Cerebellar cortex (tissue), 1 donor: ENCODE measurements around the gene MXRA7.
"Not testable (repeated sequence)": the region's sequence is repeated elsewhere in the genome, so short reads cannot be mapped to it uniquely, and the experiment has no call there.

Source experiments
- DNase-seq: peaks from one replicate; pipeline ENCODE4 v3.0.0-alpha.2; 2015; ENCODE audit warnings: low spot score

MXRA7 gene

DNA sequence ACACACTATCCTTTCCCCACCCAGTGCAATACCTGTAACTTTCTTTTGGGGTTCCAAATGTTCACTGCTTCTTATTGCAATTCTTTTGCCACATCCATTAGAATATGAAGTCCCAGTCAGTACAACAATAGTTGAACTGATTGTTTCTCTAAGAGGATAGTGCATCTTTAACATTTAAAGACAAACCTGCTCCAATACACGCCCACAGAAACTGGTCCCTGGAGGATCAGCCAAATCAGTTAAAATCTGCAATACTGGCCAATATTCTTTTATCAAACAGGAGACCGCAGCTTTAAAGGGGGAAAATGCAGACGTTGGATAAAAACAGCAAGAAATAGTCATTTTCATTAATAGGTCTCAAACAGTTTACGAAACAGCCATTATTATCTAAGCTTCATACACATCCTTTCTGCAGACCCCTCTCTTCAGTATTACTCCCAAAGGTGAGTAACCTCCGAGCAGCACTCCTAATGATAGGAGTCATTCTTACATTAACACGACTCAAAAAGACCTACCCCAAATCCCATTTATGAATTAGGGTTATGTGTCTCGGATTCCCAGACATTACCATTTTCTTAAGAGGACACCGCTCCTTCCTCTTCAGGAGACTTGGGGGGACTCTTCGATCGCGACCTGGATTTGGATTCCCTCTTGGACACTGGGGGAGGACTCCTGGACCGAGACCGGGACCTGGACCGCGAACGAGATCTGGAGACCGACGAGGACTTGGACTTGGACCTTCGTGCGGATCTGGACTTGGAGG is 25.0 kb upstream of the MXRA7 start:
- DNase-seq: no peak

DNA sequence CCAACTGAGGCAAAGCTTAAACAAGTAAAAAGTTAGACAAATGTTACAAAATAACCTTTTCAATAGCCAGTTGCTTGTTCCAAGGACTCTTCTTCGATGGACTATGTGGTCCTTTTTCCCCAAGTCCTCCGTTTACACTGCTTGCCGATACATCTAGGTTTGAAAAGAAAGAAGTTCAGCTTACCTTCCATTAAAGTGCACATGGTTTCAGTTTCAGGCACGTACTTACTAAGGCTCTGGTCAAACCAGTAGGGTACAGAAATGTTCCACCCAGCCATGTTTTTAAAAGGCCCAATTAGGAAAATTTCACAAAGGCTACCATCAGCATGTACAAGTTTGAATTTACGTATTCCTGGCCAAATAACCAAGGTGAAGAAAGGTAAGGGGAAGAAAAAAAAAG is 24.2 kb upstream of the MXRA7 start:
- DNase-seq: no peak

DNA sequence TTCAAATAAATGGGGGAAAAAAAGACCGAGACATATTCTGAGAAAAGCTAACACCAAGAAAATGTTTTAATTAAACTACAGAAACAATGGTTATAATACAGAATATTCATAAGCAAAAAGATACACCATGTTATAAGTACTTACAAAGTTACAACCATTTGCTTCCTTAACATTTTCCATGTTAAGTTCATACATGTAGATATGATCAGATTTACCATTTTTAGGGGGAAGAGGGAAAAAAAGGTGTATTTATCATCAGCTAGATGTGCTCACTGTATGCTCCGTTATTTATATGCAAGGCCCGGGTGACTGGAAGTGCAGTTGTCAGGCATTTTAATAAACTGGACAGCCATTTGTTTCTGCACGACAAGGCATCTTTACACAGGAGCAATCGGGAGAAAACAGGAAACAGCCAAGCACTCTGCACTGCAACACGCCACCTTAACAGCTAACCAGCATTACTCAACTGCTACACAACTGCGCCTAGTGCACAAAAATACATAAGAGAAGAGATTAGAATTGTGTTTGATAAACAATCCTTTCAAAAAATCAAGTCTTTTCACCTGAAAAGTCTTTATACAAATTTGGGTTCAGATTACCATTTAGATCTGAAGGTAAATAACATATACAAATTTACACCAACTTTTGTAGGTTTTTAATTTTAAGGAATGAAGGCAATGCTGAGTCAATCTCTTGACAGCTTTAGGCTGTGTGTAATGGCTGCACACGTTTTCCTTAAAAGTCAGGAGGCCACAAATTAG is 23.5 kb upstream of the MXRA7 start:
- no peak for DNase-seq

DNA sequence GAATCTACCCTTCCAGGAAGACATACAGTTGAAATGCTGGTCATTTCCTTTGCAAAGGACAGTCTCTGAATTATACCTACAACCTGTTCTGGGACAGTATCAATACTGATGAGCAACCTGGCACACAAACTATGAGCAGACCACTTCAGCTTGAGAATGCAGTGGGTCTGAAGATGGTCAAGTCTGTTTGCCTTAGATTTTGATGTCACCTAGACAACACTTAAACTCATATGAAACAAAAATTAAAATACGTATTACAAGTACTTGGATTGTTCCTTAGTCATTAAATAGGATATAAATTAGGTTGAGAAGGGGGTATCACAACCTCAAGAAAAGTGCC is 22.8 kb upstream of the MXRA7 start:
- no peak for DNase-seq

DNA sequence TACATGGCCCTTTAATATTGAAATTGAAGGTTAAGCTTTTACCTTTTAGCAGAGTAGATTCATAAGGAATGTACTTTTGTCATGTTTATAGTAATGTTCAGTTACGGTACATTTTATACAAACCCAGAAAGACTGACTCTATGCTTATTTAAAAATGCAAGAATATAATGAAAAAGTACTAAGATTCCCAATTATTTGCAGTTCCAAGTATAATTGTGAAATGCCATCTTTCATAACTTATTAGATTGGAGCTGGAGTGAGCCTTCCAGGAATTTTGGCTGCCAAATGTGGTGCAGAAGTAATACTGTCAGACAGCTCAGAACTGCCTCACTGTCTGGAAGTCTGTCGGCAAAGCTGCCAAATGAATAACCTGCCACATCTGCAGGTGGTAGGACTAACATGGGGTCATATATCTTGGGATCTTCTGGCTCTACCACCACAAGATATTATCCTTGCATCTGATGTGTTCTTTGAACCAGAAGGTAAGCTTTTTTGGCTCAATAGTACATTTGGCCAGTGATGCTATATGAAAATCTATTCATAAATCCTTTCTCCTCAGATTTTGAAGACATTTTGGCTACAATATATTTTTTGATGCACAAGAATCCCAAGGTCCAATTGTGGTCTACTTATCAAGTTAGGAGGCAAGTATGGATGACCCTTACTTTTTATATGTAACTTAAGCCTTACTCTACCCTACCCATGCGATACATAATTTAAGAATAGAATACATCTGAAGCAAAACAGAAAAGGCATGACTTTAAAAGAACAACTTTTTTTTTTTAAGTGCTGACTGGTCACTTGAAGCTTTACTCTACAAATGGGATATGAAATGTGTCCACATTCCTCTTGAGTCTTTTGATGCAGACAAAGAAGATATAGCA is 22.2 kb upstream of the MXRA7 start:
- DNase-seq: no peak

DNA sequence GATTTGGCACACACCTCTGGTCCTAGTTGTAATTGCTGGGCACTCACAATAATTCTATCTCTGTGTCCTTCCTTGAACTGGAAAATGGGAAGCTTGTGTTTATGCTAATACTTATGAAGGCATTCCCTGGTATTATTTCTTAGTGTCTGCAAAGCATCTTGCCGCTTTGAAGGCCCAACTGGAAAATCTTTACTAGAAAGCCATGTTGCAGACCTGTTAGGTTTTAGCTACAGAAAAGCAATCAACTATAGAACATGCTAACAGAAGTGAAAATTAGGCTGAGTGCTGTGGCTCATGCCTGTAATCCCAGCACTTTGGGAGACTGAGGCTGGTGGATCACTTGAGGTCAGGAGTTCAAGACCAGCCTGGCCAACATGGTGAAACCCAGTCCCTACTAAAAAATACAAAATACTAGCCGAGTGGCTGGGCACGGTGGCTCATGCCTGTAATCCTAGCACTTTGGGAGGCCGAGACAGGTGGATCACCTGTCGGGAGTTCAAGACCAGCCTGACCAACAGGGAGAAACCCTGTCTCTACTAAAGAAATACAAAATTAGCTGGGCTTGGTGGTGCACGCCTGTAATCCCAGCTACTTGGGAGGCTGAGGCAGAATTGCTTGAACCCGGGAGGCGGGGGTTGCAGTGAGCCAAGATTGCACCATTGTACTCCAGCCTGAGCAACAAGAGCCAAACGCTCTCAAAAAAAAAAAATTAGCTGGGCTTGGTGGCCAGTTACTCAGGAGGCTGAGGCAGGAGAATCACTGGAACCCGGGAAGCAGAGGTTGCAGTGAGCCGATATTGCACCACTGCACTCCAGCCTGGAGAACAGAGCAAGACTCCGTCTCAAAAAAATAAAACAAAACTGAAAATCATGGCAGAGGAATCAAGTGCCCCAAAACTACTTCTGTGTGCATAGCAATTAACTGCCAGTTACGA is 21.3 kb upstream of the MXRA7 start:
- not testable (repeated sequence) for DNase-seq

DNA sequence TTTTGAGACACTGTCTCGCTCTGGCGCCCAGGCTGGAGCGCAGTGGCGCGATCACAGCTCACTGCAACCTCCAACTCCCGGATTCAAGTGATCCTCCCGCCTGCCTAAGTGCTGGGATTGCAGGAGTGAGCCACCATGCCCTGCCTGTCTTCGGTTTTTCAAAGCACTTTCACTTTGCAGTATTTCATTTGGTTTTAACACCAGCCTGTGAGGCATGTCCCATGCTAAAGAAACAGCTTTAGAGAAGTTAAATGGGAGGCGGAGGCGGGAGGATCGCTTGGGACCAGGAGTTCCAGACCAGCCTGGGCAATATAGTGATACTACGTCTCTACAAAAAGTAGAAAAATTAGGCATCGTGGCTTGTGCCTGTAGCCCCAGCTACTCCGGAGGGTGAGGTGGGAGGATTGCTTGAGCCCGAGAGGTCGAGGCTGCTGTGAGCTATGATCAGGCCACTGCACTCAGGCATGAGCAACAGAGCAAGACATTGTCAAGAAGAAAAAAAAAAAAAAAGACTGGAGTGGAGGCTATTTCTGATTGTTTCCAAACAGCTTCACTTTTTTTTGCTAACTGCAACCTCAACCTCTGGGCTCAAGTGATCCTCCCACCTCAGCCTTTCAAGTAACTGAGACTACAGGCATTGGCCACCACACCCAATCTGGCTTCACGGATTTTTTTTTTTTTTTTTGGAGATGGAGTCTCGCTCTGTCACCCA is 17.1 kb upstream of the MXRA7 start:
- no peak for DNase-seq

DNA sequence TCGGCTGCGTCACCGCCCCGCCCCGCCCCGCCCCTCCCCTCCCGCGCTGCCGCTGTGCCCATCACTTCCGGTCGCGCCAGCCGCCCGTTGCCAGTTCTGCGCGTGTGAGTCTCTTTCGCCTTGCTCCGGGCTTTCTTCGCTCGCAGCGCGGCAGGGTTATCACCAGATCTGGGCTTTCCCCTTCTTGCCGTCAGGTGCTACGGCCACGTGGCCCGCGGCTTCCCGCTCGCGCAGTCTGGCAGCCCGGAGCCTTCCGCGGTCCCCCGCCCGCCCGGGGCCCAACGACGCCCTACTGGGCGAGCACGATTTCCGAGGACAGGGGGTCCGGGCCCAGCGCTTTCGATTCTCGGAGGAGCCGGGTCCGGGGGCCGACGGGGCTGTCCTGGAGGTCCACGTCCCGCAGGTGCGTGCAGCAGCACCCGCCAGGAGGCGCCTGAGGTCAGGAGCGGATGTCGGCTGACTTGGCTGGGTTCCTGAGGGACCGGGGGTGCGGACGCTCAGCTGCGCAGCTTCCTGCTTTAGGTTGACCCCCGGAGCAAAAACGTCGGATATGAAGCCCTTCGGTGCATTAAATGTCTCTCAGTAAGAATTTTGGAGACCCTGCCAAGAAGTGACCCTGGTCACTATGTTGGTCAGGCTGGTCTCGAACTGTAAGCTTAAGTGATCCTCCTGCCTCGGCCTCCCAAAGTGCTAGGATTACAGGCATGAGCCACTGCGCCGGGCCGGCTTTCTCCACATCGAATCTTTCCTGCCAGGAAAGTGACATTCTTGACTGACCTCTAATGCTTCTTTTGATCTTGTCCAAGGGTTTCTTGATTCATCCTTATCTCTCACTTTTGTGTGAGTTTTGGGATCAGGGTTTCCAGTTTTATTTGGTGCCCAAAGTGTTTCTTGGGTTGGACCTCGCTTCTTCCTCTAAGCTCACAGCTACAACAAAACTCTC is 16.3 kb upstream of the MXRA7 start, which contains the start of gene METTL23:
METTL23 (plus strand) TSS at position 64 of the 943 bp plus-strand sequence. CDS start 2,872 bp downstream, outside the sequence.
- DNase-seq: peak; percentile 62

DNA sequence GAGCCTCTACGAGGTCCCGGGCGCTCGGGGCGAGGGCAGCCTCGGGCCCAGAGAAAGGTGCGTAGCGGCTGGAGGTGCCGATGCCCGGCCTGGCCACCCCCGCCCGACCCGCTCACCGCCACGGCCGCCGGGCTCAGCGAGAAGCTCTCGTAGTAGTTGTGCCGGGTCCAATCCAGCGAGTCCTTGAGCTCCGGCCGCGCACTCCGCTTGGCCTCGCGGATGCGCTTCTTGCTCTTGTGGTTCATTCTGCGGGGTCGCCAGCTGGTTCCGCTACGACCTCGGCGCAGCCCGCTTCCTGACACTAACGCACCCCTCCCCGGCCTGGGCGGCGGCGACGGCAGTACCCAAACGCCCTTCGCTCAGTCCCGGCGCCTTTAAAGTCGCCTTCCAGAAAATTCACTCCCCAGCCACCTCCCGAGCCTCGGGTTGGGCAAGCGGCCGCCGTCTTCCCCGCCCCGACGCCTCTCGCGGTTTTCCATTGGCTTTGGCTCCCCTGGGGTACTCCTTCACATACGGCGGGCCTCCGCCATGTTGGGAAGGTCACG is 15.5 kb upstream of the MXRA7 start, which contains the start of gene JMJD6:
JMJD6 (minus strand) TSS at position 376 of the 545 bp plus-strand sequence; CDS start at position 245, 131 bp downstream.
- DNase-seq: peak; percentile 96

DNA sequence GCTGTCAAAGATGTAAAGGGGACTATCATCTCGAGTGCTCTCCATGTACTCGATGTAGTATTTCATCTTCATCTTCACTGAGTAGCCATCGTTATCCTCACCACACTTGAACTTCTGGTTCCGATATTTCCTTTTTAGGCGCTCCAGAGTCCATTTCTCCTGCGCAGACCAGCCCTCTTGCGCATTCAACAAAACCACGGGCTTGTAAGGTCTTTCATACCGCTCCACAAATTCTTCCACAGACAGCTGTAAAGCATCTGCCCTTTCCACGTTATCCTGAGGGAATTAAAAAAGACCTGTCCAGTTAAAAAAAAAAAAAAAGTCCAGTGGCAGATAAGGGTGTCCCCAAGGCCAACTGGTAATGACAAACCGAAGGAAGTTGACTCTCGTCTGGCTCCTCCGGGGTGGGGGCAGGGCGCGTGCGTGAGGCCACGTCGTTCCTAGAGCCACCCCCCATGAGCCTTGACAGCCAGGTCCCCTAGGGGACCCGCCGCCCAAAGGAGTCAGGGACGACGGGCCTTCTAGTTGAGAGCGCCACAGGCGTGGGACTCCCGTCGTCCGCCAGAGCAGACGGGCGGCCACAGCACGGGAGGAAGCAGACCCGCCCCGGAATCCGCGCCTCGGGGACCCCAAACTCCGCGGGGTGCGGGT is 14.9 kb upstream of the MXRA7 start:
- no peak for DNase-seq

DNA sequence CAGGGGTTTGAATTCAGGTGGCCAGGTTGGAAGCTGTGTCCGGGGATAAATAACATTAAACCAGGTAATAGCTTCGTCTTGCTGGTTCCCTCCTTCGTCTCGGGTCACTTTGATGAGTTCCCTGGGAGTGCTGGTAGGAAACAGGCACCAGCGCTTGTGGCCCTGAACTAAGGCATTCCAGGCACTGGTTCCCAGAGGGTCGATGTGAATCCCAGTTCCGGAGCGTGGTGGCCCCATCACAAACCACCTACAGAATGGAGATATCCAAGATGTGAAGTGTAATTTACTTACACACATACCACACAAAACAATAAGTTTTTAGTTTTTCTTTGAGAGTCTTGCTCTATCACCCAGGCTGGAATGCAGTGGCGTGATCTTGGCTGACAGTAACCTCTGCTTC is 13.0 kb upstream of the MXRA7 start:
- no peak for DNase-seq

DNA sequence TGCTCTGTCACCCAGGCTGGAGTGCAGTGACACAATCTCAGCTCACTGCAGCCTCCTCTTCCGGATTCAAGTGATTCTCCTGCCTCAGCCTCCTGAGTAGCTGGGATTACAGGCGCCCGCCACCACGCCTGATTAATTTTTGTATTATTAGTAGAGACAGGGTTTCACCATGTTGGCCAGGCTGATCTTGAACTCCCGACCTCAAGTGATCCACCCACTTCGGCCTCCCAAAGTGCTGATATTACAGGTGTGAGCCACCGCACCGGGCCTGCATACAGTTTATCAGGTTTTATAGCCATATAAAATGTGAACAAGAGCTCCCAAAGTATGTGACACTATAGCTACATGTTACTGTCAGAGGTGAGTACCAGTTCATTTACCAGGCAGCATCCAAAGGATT is 12.2 kb upstream of the MXRA7 start:
- DNase-seq: not testable (repeated sequence)

DNA sequence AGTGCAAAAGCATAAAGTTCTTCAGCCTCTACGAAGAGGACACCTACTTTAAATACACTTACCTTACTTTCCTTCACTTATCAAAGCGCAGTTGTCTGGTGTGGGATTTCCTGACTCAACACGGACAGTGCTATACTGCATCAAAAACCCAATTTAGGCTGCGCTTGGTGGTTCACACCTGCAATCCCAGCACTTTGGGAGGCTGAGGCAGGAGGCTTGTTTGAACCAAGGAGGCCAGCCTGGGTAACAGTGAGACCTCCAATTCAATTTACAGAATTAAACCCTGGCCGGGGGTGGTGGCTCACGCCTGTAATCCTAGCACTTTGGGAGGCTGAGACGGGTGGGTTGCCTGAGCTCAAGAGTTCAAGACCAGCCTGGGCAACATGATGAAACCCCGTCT is 11.5 kb upstream of the MXRA7 start:
- no peak for DNase-seq

DNA sequence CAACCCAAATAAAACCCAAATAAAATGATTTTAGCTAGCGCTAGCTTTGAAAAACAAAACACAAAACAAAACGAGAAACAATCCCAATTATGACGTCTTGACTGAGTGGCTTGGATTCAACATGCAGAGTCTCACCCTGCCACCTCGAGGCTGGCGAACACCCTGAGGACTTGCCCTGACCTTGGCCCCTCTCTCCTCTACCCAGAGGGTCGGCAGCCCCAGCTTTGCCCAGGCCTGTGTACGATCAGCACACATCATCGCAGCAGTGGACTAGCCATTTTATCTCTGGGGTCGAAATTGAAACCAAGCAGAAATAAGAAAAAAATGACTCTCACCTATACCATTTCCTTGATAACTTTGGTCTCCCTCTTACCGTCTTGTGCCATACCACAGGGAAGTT is 10.7 kb upstream of the MXRA7 start:
- no peak for DNase-seq

DNA sequence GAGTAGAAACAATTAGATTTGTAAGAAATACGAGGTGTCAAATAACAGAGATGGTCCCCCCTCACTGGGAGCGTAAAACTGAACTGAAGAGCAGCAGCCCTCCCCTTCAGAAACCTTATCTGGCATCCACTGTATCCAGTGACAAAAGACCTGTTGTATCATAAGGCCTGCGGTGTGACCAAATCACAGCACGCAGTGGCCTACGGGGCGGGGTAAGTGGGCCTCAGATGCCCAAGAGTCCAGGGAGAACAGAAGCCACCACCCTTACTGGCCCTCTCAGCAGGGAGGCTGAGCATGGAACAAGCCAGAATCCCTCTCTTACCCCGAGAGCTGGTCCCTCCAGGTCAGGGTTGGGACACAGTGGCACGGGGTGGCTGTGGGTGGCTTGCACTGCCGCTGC is 10.2 kb upstream of the MXRA7 start:
- DNase-seq: no peak

DNA sequence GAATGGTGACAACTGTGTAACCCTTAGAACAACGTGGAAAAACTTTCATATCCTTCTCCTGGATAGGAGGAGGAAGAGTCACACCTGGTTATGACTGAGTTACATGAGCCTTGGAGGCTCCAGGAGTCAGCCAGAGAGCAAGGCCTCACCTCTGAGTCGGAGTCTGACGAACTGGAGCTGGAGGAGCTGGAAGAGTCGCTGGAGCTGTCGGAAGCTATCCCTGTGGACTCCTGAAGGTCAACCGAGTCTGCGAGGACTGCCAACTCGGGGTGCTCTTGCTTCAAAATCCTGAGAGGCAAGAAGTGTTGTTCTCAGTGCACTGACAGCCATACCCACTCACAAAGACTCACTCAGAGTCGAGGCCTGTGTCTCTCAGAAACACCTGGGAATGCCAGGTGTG is 9.4 kb upstream of the MXRA7 start:
- DNase-seq: no peak

DNA sequence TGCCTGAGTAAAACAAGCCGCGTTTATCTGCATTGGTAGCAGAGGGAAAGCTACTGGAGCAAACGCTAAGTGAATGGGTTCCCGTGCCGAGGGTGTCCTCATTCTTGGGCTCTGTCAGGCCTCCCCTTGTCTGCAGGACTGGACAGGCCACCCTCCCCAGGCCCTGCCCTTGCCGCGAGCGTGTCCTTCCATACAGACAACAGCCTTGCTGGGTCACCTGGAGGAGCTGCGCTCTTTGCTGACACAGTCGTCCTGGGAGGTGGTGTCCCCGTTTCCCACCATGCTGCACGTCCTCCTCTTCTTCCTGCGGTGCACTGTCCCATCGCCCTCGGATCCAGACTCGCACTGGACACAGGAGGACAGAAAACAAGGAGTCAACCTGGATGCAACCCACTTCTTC is 7.8 kb upstream of the MXRA7 start:
- DNase-seq: no peak

DNA sequence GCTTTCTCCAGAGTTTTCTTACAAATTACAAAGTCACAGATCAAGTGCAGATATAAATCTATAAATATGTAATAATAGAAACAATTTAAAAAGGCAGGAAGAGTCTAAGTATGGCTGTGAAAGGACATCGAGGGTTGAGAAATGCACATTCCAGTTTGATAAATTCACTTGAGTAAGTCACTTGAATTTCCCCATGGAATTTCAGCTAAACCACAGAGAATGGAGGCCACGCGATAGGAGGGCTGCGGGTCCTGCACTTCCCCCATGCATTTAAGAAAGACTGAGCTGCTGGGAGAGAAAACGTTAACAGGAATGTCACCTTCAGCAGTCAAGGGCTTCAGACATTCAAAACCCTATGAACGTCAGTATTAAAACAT is 6.1 kb upstream of the MXRA7 start:
- no peak for DNase-seq
